H1 (cell line): ENCODE data around the gene TBC1D32.

Experiments used
- CREB1 ChIP-seq: IDR thresholded peaks from 2 replicates; pipeline ENCODE4 v1.6.1; 2012; ENCODE audit warnings: inconsistent platforms
- POLR2A ChIP-seq, 2 experiments: IDR thresholded peaks; 1 replicate in 1 of 2; 2 replicates in 1 of 2; pipeline ENCODE4 v1.6.1; 2011; ENCODE audit warnings: low read depth in 2 of 2, low read length in 2 of 2, mild to moderate bottlenecking in 2 of 2; ENCODE audit errors: control extremely low read depth in 1 of 2
- SP2 ChIP-seq: IDR thresholded peaks from 2 replicates; pipeline ENCODE4 v1.6.1; 2012; ENCODE audit warnings: mild to moderate bottlenecking, low read length, inconsistent platforms
- TF ChIP-seq, protein P1 (sequence below), 3 experiments: IDR thresholded peaks; 1 replicate in 2 of 3; 2 replicates in 1 of 3; pipeline versions ENCODE4 v1.5.1 to v1.6.1; 2011; ENCODE audit warnings: low read length in 3 of 3, mild to moderate bottlenecking in 3 of 3, inconsistent platforms in 2 of 3, low read depth in 1 of 3, moderate library complexity in 1 of 3; ENCODE audit not compliant: insufficient read depth in 1 of 3; ENCODE audit errors: control extremely low read depth in 1 of 3
- TF ChIP-seq, protein P2 (sequence below): IDR thresholded peaks from 2 replicates; pipeline ENCODE4 v1.6.1; 2011; ENCODE audit warnings: low read length, improper control_type of control experiment

DNA sequence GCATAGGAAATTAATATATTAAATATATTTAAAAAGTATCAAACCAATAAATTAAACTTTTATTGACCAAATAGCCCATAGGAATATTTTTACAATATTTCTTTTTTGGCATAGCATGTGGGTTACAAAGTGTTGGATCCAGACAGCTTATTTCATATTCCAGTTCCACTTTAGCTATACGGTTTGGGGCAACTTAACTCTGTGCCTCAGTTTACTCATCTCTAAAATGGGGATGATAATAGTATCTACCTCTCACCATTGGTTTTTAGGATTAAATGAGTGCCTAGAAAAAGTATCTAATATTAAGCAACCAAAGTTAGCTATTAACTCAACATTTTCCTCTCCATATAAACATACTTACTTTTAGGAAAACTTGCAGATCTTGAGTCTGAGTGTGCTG lies 243.8 kb downstream of the TBC1D32 start:
- TF ChIP-seq, protein P1, sequence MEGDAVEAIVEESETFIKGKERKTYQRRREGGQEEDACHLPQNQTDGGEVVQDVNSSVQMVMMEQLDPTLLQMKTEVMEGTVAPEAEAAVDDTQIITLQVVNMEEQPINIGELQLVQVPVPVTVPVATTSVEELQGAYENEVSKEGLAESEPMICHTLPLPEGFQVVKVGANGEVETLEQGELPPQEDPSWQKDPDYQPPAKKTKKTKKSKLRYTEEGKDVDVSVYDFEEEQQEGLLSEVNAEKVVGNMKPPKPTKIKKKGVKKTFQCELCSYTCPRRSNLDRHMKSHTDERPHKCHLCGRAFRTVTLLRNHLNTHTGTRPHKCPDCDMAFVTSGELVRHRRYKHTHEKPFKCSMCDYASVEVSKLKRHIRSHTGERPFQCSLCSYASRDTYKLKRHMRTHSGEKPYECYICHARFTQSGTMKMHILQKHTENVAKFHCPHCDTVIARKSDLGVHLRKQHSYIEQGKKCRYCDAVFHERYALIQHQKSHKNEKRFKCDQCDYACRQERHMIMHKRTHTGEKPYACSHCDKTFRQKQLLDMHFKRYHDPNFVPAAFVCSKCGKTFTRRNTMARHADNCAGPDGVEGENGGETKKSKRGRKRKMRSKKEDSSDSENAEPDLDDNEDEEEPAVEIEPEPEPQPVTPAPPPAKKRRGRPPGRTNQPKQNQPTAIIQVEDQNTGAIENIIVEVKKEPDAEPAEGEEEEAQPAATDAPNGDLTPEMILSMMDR (IDR thresholded peaks at IDR 0.05; ENCODE audit: control extremely low read depth in 1 of 3, insufficient read depth in 1 of 3, low read depth in 1 of 3, low read length in 3 of 3): no peak
- TF ChIP-seq CREB1 (no peak), SP2 (no peak), POLR2A (IDR thresholded peaks at IDR 0.05; ENCODE audit: control extremely low read depth in 1 of 2, low read depth in 2 of 2, low read length in 2 of 2) (no peak)
- TF ChIP-seq, protein P2, sequence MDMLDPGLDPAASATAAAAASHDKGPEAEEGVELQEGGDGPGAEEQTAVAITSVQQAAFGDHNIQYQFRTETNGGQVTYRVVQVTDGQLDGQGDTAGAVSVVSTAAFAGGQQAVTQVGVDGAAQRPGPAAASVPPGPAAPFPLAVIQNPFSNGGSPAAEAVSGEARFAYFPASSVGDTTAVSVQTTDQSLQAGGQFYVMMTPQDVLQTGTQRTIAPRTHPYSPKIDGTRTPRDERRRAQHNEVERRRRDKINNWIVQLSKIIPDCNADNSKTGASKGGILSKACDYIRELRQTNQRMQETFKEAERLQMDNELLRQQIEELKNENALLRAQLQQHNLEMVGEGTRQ: no peak
